ENCODE data around the gene CDH13.

DNA sequence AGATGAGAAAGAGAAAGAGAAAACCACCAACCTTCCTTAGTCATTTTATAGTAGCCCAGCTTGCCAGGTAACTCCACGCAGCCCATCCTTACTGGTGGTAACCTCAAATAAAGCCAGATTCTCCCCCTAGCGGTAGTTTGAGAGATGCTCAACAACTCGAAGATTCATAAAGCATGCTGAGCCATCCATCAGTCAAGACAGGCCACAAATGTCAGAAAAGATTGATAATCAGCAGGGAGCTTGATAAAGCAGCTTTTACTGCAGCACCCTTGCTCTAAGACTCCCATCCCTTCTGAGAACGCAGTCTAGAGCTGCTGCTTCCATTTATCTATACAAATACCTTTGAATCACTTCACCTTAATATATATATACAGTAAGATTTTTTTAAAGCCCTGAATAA is 729.5 kb downstream of the CDH13 start:
- TF ChIP-seq, protein P1, sequence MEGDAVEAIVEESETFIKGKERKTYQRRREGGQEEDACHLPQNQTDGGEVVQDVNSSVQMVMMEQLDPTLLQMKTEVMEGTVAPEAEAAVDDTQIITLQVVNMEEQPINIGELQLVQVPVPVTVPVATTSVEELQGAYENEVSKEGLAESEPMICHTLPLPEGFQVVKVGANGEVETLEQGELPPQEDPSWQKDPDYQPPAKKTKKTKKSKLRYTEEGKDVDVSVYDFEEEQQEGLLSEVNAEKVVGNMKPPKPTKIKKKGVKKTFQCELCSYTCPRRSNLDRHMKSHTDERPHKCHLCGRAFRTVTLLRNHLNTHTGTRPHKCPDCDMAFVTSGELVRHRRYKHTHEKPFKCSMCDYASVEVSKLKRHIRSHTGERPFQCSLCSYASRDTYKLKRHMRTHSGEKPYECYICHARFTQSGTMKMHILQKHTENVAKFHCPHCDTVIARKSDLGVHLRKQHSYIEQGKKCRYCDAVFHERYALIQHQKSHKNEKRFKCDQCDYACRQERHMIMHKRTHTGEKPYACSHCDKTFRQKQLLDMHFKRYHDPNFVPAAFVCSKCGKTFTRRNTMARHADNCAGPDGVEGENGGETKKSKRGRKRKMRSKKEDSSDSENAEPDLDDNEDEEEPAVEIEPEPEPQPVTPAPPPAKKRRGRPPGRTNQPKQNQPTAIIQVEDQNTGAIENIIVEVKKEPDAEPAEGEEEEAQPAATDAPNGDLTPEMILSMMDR (conservative IDR thresholded peaks at IDR 0.05 in 1 of 2, IDR thresholded peaks at IDR 0.05 in 1 of 2; ENCODE audit: low read depth in 1 of 2, low read length in 2 of 2): peak; percentile 69 to 82
- TF ChIP-seq EZH2 (IDR thresholded peaks at IDR 0.05; ENCODE audit: low read length, missing control alignments): no peak

Measured in fibroblast of lung (primary cell).